WTC11 (cell line): ENCODE results near the gene DPP8.

ENCODE experiments used
- AFF4 ChIP-seq: sonication (generic); formaldehyde crosslinking; IDR thresholded peaks from 2 replicates; pipeline ENCODE4 v1.8.1; 2023; ENCODE audit warnings: mild to moderate bottlenecking, missing genetic modification reagents, borderline replicate concordance
- CTCF ChIP-seq: fragments of 200-600 bp; IDR thresholded peaks from 2 replicates; pipeline ENCODE4 v1.8.0; 2022; ENCODE audit warnings: antibody characterized with exemption
- FOXJ3 ChIP-seq: sonication (generic); formaldehyde crosslinking; IDR thresholded peaks from 2 replicates; pipeline ENCODE4 v1.9.0; 2021; ENCODE audit warnings: missing genetic modification reagents, mild to moderate bottlenecking, borderline replicate concordance
- GABPB1 ChIP-seq: sonication (generic); formaldehyde crosslinking; IDR thresholded peaks from 2 replicates; pipeline ENCODE4 v1.8.1; 2023; ENCODE audit warnings: mild to moderate bottlenecking, missing genetic modification reagents
- GRHL2 ChIP-seq: fragments of 250-450 bp; sonication (Bioruptor Pico); IDR thresholded peaks from 2 replicates; pipeline ENCODE4 v1.8.0; 2022; ENCODE audit warnings: mild to moderate bottlenecking, moderate library complexity; ENCODE audit not compliant: insufficient replicate concordance, severe bottlenecking
- HMGXB4 ChIP-seq: sonication (generic); formaldehyde crosslinking; IDR thresholded peaks from 2 replicates; pipeline ENCODE4 v1.8.1; 2023; ENCODE audit warnings: mild to moderate bottlenecking, moderate library complexity, missing genetic modification reagents
- IRF2 ChIP-seq: sonication (generic); formaldehyde crosslinking; IDR thresholded peaks from 2 replicates; pipeline ENCODE4 v1.8.0; 2022; ENCODE audit warnings: low read depth, missing genetic modification reagents, borderline replicate concordance
- NFYB ChIP-seq: sonication (generic); formaldehyde crosslinking; conservative IDR thresholded peaks from 2 replicates; pipeline ENCODE4 v1.8.0; 2022; ENCODE audit warnings: low read depth, missing genetic modification reagents
- TCF7 ChIP-seq: sonication (generic); formaldehyde crosslinking; IDR thresholded peaks from 2 replicates; pipeline ENCODE4 v1.8.0; 2022; ENCODE audit warnings: mild to moderate bottlenecking, low read depth, missing genetic modification reagents, moderate library complexity
- TEAD1 ChIP-seq: sonication (generic); formaldehyde crosslinking; IDR thresholded peaks from 2 replicates; pipeline ENCODE4 v1.8.0; 2022; ENCODE audit warnings: mild to moderate bottlenecking, missing genetic modification reagents
- ZBTB21 ChIP-seq: sonication (generic); formaldehyde crosslinking; IDR thresholded peaks from 2 replicates; pipeline ENCODE4 v1.8.1; 2023; ENCODE audit warnings: mild to moderate bottlenecking, missing genetic modification reagents, borderline replicate concordance
- ZNF416 ChIP-seq: fragments of 250-450 bp; sonication (Bioruptor Pico); IDR thresholded peaks from 2 replicates; pipeline ENCODE4 v1.9.0; 2021; ENCODE audit warnings: mild to moderate bottlenecking, inconsistent platforms
- ZNF512 ChIP-seq: sonication (generic); formaldehyde crosslinking; IDR thresholded peaks from 2 replicates; pipeline ENCODE4 v1.8.1; 2022; ENCODE audit warnings: missing genetic modification reagents, borderline replicate concordance

GRCh38 chr15:65556622-65557021, 39.1 kb upstream of the DPP8 start:
- no peak for TF ChIP-seq CTCF
- TF ChIP-seq ZNF416 (CRISPR knock-in tag), result no peak
- no peak for TF ChIP-seq FOXJ3 (CRISPR knock-in tag)
- no peak for TF ChIP-seq NFYB (CRISPR knock-in tag)
- TF ChIP-seq TCF7 (CRISPR knock-in tag), result no peak
- no peak for TF ChIP-seq GRHL2 (CRISPR knock-in tag)
- TF ChIP-seq TEAD1 (CRISPR knock-in tag), result no peak
- TF ChIP-seq GABPB1 (CRISPR knock-in tag), result no peak
- TF ChIP-seq HMGXB4 (CRISPR knock-in tag), result no peak
- no peak for TF ChIP-seq AFF4
- no peak for TF ChIP-seq ZBTB21 (CRISPR knock-in tag)
- no peak for TF ChIP-seq ZNF512 (CRISPR knock-in tag)
- no peak for TF ChIP-seq IRF2
